ENCODE measurements around the gene ZNF423.

ZNF423 gene

GRCh38 chr16:49663081-49664065, 192.5 kb downstream of the ZNF423 start:
- Histone ChIP-seq H3K4me1 (ENCODE audit: insufficient read depth, insufficient read length) (peaks cover 21% of the 10 kb centered on the region), H3K36me3 (ENCODE audit: insufficient read depth, insufficient read length, low read length) (no peaks in the 10 kb centered on the region), H3K9me3 (ENCODE audit: insufficient read depth, low read length) (no peaks in the 10 kb centered on the region), H3K4me3 (ENCODE audit: insufficient read length, low read depth) (no peak overlapping the region), H3K27me3 (ENCODE audit: insufficient read depth, insufficient read length) (no peaks in the 10 kb centered on the region), H3K9ac (ENCODE audit: insufficient read length, low read depth) (no peak overlapping the region)
- no peak for TF ChIP-seq ZNF274 (IDR thresholded peaks at IDR 0.05; ENCODE audit: low read depth, low read length)
- no peak for TF ChIP-seq YY1 (IDR thresholded peaks at IDR 0.05; ENCODE audit: insufficient read depth, insufficient read length)
- no peak for TF ChIP-seq SUZ12 (IDR thresholded peaks at IDR 0.05; ENCODE audit: extremely low read depth, insufficient read depth, insufficient read length)
- no peak for DNase-seq (ENCODE audit: low read depth, low spot score)

GRCh38 chr16:49662569-49662968, 193.3 kb downstream of the ZNF423 start:
- DNase-seq (ENCODE audit: low read depth, low spot score): no peak
- Histone ChIP-seq H3K27me3 (ENCODE audit: insufficient read depth, insufficient read length) (no peaks in the 10 kb centered on the region), H3K36me3 (ENCODE audit: insufficient read depth, insufficient read length, low read length) (no peaks in the 10 kb centered on the region), H3K9ac (ENCODE audit: insufficient read length, low read depth) (no peak overlapping the region), H3K4me1 (ENCODE audit: insufficient read depth, insufficient read length) (peaks cover 19% of the 10 kb centered on the region), H3K4me3 (ENCODE audit: insufficient read length, low read depth) (no peak overlapping the region), H3K9me3 (ENCODE audit: insufficient read depth, low read length) (no peaks in the 10 kb centered on the region)
- TF ChIP-seq YY1 (IDR thresholded peaks at IDR 0.05; ENCODE audit: insufficient read depth, insufficient read length) (no peak), ZNF274 (IDR thresholded peaks at IDR 0.05; ENCODE audit: low read depth, low read length) (no peak), SUZ12 (IDR thresholded peaks at IDR 0.05; ENCODE audit: extremely low read depth, insufficient read depth, insufficient read length) (no peak)

- no peaks in the 10 kb centered on the region for H3K9me3 ChIP-seq (ENCODE audit: insufficient read depth, low read length)
- peaks cover 19% of the 10 kb centered on the region for H3K4me1 ChIP-seq (ENCODE audit: insufficient read depth, insufficient read length)
- no peak for DNase-seq (ENCODE audit: low read depth, low spot score)
- no peaks in the 10 kb centered on the region for H3K27me3 ChIP-seq (ENCODE audit: insufficient read depth, insufficient read length)
- H3K9ac ChIP-seq (ENCODE audit: insufficient read length, low read depth): no peak overlapping the region
- TF ChIP-seq SUZ12 (IDR thresholded peaks at IDR 0.05; ENCODE audit: extremely low read depth, insufficient read depth, insufficient read length) (no peak), ZNF274 (IDR thresholded peaks at IDR 0.05; ENCODE audit: low read depth, low read length) (no peak), YY1 (IDR thresholded peaks at IDR 0.05; ENCODE audit: insufficient read depth, insufficient read length) (no peak)
- no peak overlapping the region for H3K4me3 ChIP-seq (ENCODE audit: insufficient read length, low read depth)
- H3K36me3 ChIP-seq (ENCODE audit: insufficient read depth, insufficient read length, low read length): no peaks in the 10 kb centered on the region
These were observed 194.3 kb downstream of the ZNF423 start for GRCh38 chr16:49661465-49662187.

GRCh38 chr16:49660626-49661025, 195.3 kb downstream of the ZNF423 start:
- no peaks in the 10 kb centered on the region for H3K36me3 ChIP-seq (ENCODE audit: insufficient read depth, insufficient read length, low read length)
- no peak overlapping the region for H3K9ac ChIP-seq (ENCODE audit: insufficient read length, low read depth)
- H3K4me1 ChIP-seq (ENCODE audit: insufficient read depth, insufficient read length): peaks cover 19% of the 10 kb centered on the region
- no peak overlapping the region for H3K4me3 ChIP-seq (ENCODE audit: insufficient read length, low read depth)
- TF ChIP-seq ZNF274 (IDR thresholded peaks at IDR 0.05; ENCODE audit: low read depth, low read length) (no peak), SUZ12 (IDR thresholded peaks at IDR 0.05; ENCODE audit: extremely low read depth, insufficient read depth, insufficient read length) (no peak), YY1 (IDR thresholded peaks at IDR 0.05; ENCODE audit: insufficient read depth, insufficient read length) (no peak)
- no peaks in the 10 kb centered on the region for H3K9me3 ChIP-seq (ENCODE audit: insufficient read depth, low read length)
- DNase-seq (ENCODE audit: low read depth, low spot score): no peak
- H3K27me3 ChIP-seq (ENCODE audit: insufficient read depth, insufficient read length): no peaks in the 10 kb centered on the region

GRCh38 chr16:49659356-49659755, 196.6 kb downstream of the ZNF423 start:
- Histone ChIP-seq H3K4me3 (ENCODE audit: insufficient read length, low read depth) (no peak overlapping the region), H3K4me1 (ENCODE audit: insufficient read depth, insufficient read length) (peaks cover 14% of the 10 kb centered on the region), H3K9me3 (ENCODE audit: insufficient read depth, low read length) (no peaks in the 10 kb centered on the region), H3K27me3 (ENCODE audit: insufficient read depth, insufficient read length) (no peaks in the 10 kb centered on the region), H3K9ac (ENCODE audit: insufficient read length, low read depth) (no peak overlapping the region), H3K36me3 (ENCODE audit: insufficient read depth, insufficient read length, low read length) (no peaks in the 10 kb centered on the region)
- DNase-seq (ENCODE audit: low read depth, low spot score): no peak
- TF ChIP-seq SUZ12 (IDR thresholded peaks at IDR 0.05; ENCODE audit: extremely low read depth, insufficient read depth, insufficient read length) (no peak), YY1 (IDR thresholded peaks at IDR 0.05; ENCODE audit: insufficient read depth, insufficient read length) (no peak), ZNF274 (IDR thresholded peaks at IDR 0.05; ENCODE audit: low read depth, low read length) (no peak)

GRCh38 chr16:49658531-49658930, 197.4 kb downstream of the ZNF423 start:
- Histone ChIP-seq H3K36me3 (ENCODE audit: insufficient read depth, insufficient read length, low read length) (no peaks in the 10 kb centered on the region), H3K27me3 (ENCODE audit: insufficient read depth, insufficient read length) (no peaks in the 10 kb centered on the region), H3K4me1 (ENCODE audit: insufficient read depth, insufficient read length) (peaks cover 13% of the 10 kb centered on the region), H3K9ac (ENCODE audit: insufficient read length, low read depth) (no peak overlapping the region), H3K9me3 (ENCODE audit: insufficient read depth, low read length) (no peaks in the 10 kb centered on the region), H3K4me3 (ENCODE audit: insufficient read length, low read depth) (no peak overlapping the region)
- DNase-seq (ENCODE audit: low read depth, low spot score): no peak
- TF ChIP-seq SUZ12 (IDR thresholded peaks at IDR 0.05; ENCODE audit: extremely low read depth, insufficient read depth, insufficient read length) (no peak), YY1 (IDR thresholded peaks at IDR 0.05; ENCODE audit: insufficient read depth, insufficient read length) (no peak), ZNF274 (IDR thresholded peaks at IDR 0.05; ENCODE audit: low read depth, low read length) (no peak)
